Activated naive CD8-positive, alpha-beta T cell treated with anti-CD3 and anti-CD28 coated beads, Interleukin-2, amount 50 U/mL, for 24 hours (primary cell): ENCODE results near the gene CRK.
"Not testable (repeated sequence)": the region's sequence is repeated elsewhere in the genome, so short reads cannot be mapped to it uniquely, and the experiment has no call there.

Experiments used
- ATAC-seq: fragments of 150-1000 bp; cut with Tn5 transposase; one replicate; pipeline ENCODE4 v1.10.0; 2021
- DNase-seq: peaks from one replicate; pipeline ENCODE4 v3.0.0; 2021
- H3K27ac Mint-ChIP-seq: one replicate; pipeline ENCODE4 v1.8.0; 2021; ENCODE audit warnings: mild to moderate bottlenecking, mixed read lengths
- H3K27me3 Mint-ChIP-seq: one replicate; pipeline ENCODE4 v1.8.0; 2021; ENCODE audit warnings: mixed read lengths
- H3K36me3 Mint-ChIP-seq: one replicate; pipeline ENCODE4 v1.8.0; 2021; ENCODE audit warnings: low read depth, mixed read lengths
- H3K4me1 Mint-ChIP-seq: one replicate; pipeline ENCODE4 v1.8.0; 2021; ENCODE audit warnings: mixed read lengths
- H3K4me3 Mint-ChIP-seq: one replicate; pipeline ENCODE4 v1.8.0; 2021; ENCODE audit warnings: mild to moderate bottlenecking, moderate library complexity, mixed read lengths
- H3K9me3 Mint-ChIP-seq: one replicate; pipeline ENCODE4 v1.8.0; 2021; ENCODE audit warnings: mixed read lengths

CRK gene

GRCh38 chr17:1384905-1385435 is 71.1 kb downstream of the CRK start:
- Mint-ChIP-seq H3K4me1 (peaks cover 62% of the 10 kb centered on the region), H3K27me3 (no peaks in the 10 kb centered on the region), H3K27ac (peak overlapping the region; percentile 19), H3K4me3 (no peak overlapping the region), H3K9me3 (no peaks in the 10 kb centered on the region), H3K36me3 (peaks cover 9% of the 10 kb centered on the region)
- ATAC-seq (no peak), DNase-seq (no peak)

- Mint-ChIP-seq H3K36me3 (peaks cover 25% of the 10 kb centered on the region), H3K4me3 (peak overlapping the region; percentile 7), H3K9me3 (no peaks in the 10 kb centered on the region), H3K27me3 (no peaks in the 10 kb centered on the region), H3K4me1 (peaks cover 82% of the 10 kb centered on the region), H3K27ac (peak overlapping the region; percentile 44)
- no peak for DNase-seq
- peak; percentile 69 for ATAC-seq
Observed at GRCh38 chr17:1379930-1380313, 76.1 kb downstream of the CRK start.

- peak overlapping the region; percentile 7 for H3K4me3 Mint-ChIP-seq
- peak overlapping the region; percentile 44 for H3K27ac Mint-ChIP-seq
- DNase-seq (no peak), ATAC-seq (no peak)
- H3K9me3 Mint-ChIP-seq, result no peaks in the 10 kb centered on the region
- no peaks in the 10 kb centered on the region for H3K27me3 Mint-ChIP-seq
- peaks cover 28% of the 10 kb centered on the region for H3K36me3 Mint-ChIP-seq
- peaks cover 86% of the 10 kb centered on the region for H3K4me1 Mint-ChIP-seq
Observed at GRCh38 chr17:1379208-1379929, 76.7 kb downstream of the CRK start.

GRCh38 chr17:1378476-1378860 is 77.6 kb downstream of the CRK start:
- H3K27me3 Mint-ChIP-seq, ATAC-seq, DNase-seq, H3K9me3 Mint-ChIP-seq, H3K4me3 Mint-ChIP-seq: not testable (repeated sequence)
- peaks cover 91% of the 10 kb centered on the region for H3K4me1 Mint-ChIP-seq
- peaks cover 36% of the 10 kb centered on the region for H3K36me3 Mint-ChIP-seq
- peak overlapping the region; percentile 12 for H3K27ac Mint-ChIP-seq

GRCh38 chr17:1377334-1377733 is 78.7 kb downstream of the CRK start:
- Mint-ChIP-seq H3K4me3 (no peak overlapping the region), H3K9me3 (no peaks in the 10 kb centered on the region), H3K27ac (peak overlapping the region; percentile 74), H3K4me1 (peaks cover 94% of the 10 kb centered on the region), H3K36me3 (peaks cover 42% of the 10 kb centered on the region), H3K27me3 (no peaks in the 10 kb centered on the region)
- DNase-seq (no peak), ATAC-seq (no peak)

- H3K4me3 Mint-ChIP-seq, result peak overlapping the region; percentile 21
- peak overlapping the region; percentile 74 for H3K27ac Mint-ChIP-seq
- H3K36me3 Mint-ChIP-seq, result peaks cover 41% of the 10 kb centered on the region
- H3K27me3 Mint-ChIP-seq, result no peaks in the 10 kb centered on the region
- ATAC-seq (peak; percentile 38), DNase-seq (no peak)
- no peaks in the 10 kb centered on the region for H3K9me3 Mint-ChIP-seq
- peaks cover 95% of the 10 kb centered on the region for H3K4me1 Mint-ChIP-seq
Observed at GRCh38 chr17:1376061-1376460, 80.0 kb downstream of the CRK start.

- ATAC-seq (peak; percentile 69), DNase-seq (no peak)
- Mint-ChIP-seq H3K9me3 (no peaks in the 10 kb centered on the region), H3K27me3 (no peaks in the 10 kb centered on the region), H3K4me3 (peak overlapping the region; percentile 21), H3K27ac (peak overlapping the region; percentile 74), H3K36me3 (peaks cover 44% of the 10 kb centered on the region), H3K4me1 (peaks cover 93% of the 10 kb centered on the region)
Observed at GRCh38 chr17:1375615-1376014, 80.4 kb downstream of the CRK start.

- DNase-seq (no peak), ATAC-seq (peak; percentile 50)
- peak overlapping the region; percentile 74 for H3K27ac Mint-ChIP-seq
- peaks cover 42% of the 10 kb centered on the region for H3K36me3 Mint-ChIP-seq
- peak overlapping the region; percentile 48 for H3K4me3 Mint-ChIP-seq
- H3K9me3 Mint-ChIP-seq, result no peaks in the 10 kb centered on the region
- H3K27me3 Mint-ChIP-seq, result no peaks in the 10 kb centered on the region
- H3K4me1 Mint-ChIP-seq, result peaks cover 86% of the 10 kb centered on the region
Observed at GRCh38 chr17:1374431-1375177, 81.4 kb downstream of the CRK start.

- peaks cover 37% of the 10 kb centered on the region for H3K36me3 Mint-ChIP-seq
- DNase-seq, result no peak
- H3K9me3 Mint-ChIP-seq, result no peaks in the 10 kb centered on the region
- H3K4me3 Mint-ChIP-seq, result no peak overlapping the region
- no peak overlapping the region for H3K27ac Mint-ChIP-seq
- no peak for ATAC-seq
- H3K4me1 Mint-ChIP-seq, result peaks cover 82% of the 10 kb centered on the region
- H3K27me3 Mint-ChIP-seq, result no peaks in the 10 kb centered on the region
Observed at GRCh38 chr17:1373707-1374237, 82.3 kb downstream of the CRK start.

- DNase-seq, result no peak
- Mint-ChIP-seq H3K36me3 (peaks cover 29% of the 10 kb centered on the region), H3K27ac (no peak overlapping the region), H3K9me3 (no peaks in the 10 kb centered on the region), H3K27me3 (no peaks in the 10 kb centered on the region), H3K4me1 (peaks cover 77% of the 10 kb centered on the region), H3K4me3 (no peak overlapping the region)
- ATAC-seq, result no peak
Observed at GRCh38 chr17:1372618-1373017, 83.4 kb downstream of the CRK start.

GRCh38 chr17:1371893-1372590 is 84.0 kb downstream of the CRK start:
- no peak for DNase-seq
- no peak overlapping the region for H3K4me3 Mint-ChIP-seq
- H3K9me3 Mint-ChIP-seq, result no peaks in the 10 kb centered on the region
- peaks cover 30% of the 10 kb centered on the region for H3K36me3 Mint-ChIP-seq
- peaks cover 77% of the 10 kb centered on the region for H3K4me1 Mint-ChIP-seq
- H3K27ac Mint-ChIP-seq, result no peak overlapping the region
- no peaks in the 10 kb centered on the region for H3K27me3 Mint-ChIP-seq
- ATAC-seq, result no peak
